NCI-H510A treated with DMSO at 0.1 percent for 48 hours (cell line): Measurements from ENCODE around the gene CDH22.

Experiments used
- DNase-seq: peaks from one replicate; lab custom pipeline; 2025; lab: John Stamatoyannopoulos, UW

CDH22 gene

GRCh38 chr20:46267108-46268105, 40.9 kb downstream of the CDH22 start:
- DNase-seq: no peak

DNA sequence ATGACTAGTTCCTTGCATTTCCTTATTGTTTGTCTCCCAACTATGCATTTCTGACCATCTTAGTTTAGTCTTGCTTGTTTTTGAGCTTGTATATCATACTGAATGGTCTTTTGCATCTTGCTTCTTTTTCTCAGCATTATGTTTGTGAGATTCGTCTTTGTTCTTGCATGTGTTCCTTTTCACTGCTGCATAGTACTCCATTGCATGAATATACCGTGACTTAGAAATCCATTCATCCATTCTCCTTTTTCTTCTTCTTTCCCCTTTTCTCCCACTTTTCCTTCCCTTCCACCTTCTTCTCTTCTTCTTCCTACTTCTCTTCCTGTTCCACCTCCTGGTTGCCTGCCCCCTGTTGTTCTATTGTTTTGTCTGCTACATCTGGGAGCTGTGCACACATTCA, 42.8 kb downstream of the CDH22 start:
- DNase-seq: peak; percentile 4

- peak; percentile 37 for DNase-seq
Measured at GRCh38 chr20:46264391-46265266, 43.7 kb downstream of the CDH22 start.

DNA sequence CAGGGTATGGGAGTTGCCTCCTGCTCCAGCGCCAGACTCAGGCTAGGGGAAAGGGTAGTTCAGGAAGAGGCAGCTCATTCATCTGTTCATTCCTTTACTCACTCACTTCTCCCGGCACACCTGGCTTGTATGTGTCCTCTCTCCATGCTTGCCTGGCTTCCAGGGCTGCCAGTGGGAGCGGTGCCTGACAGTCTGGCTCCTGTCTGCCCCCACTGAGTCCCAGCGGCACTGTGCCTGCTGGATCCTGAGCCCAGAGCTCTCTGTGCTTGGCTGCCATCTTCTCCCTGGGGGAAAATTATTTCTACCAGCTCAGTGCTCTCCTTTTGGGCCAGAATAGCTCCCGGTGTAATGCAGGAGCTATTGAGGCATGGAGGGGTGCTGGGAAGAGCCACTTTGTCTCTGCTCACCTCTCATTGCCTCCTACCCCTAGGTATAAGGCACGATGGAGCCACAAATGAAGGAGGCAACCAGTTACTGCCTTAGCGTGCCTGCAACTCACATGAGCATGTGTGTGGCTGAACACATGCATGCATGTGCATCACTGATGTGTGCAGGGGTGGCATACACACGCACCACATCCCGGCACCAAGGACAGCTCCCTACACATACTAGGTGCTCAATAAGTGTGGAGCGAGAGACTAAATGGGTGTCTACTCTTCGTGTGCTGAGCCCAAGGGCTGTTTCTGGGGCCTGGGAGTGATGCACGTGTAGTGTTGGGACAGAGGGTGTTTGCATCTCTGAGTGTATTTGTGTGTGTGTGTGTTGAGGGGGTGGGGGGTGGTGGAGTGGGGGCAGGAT, 46.6 kb downstream of the CDH22 start:
- DNase-seq: no peak

DNA sequence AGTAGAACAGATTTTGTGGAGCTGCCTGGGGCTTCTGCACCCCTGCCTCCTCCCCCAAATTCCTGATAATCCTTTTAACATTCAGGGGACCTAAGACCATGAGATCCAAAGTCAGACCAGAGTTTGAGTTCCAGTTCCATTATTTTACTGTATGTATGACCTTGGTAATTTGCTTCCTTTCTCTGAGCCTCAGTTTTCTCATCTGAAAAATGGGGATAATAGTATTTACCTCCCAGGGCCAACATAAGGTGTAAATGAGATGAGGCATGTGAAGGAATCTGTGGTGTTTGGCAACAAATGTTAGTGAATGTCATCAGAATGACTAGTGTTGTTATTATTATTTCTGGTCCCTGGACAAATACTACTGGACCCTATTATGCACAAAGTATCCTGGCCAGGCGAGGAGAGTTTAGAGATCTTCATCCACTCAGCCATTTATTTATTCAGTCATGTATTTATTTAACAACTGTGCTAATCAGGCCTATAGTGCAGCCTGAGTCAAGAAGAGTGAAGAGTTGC, 47.3 kb downstream of the CDH22 start:
- no peak for DNase-seq

DNA sequence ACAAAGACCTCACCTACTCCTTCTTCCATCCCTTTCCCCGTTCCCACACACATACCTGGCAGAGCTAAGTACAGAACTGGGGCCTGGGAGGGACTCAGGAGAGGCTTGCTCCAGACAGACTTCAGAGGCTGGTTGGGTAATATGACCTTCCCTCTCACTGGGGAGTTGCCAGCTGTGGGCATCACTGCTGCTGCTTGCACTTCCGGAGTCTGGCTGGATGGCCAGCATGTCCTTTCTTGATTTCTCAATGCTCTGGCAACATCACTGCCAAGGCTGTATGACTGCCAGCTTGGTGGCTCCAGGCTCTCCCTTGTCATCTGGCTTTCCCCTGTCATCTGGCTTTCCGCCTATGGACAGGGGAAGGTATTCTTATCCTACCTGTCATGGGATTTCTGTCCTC, 47.8 kb downstream of the CDH22 start:
- DNase-seq: peak; percentile 11

DNA sequence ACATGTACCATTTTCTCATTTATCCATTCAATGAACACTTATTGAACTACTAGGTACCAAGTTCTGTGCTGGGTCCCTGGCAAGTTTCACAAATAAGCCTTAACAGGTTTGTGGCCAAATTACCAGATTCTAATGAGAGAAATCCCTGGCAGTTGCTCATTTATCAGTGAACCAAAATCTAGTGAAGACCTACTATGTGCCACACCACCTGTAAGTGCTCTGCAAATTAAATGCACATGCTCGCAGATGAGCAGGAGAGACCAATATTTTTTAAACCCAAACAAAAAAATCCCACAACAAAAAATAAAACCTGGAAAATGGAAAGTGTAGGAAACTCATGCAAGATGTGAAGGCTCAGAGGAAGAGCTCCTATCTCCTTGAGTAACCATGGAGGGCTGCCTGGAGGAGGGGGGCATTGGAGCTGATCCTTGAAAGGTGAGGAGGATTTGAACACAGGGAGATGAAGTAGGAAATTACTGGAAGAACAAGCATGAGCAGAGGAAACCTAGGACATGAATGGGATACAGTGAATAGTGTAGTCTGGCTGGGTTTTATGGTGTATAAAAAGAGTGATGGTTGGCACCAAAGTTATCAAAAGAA, 48.9 kb downstream of the CDH22 start:
- no peak for DNase-seq

- DNase-seq: no peak
Measured at GRCh38 chr20:46257887-46258286, 50.4 kb downstream of the CDH22 start.

DNA sequence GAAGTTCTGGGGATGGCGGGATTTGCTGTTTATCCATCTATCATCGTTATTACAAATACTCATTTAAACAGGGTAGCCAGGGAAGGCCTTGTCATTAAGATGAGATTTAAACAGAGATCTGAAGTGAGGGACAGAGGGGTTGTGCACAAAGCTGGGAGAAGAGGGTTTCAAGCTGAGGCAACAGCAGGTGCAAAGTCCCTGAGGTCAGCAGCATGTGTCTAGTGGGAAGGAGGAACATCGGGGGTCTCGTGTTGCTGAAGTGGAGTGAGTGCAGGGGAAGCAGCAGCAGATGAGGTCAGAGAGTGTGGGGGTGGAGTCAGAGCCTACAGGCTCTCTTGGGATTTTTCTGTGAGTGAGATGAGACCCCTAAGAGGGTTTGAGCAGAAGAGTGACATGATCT, 52.0 kb downstream of the CDH22 start:
- no peak for DNase-seq

DNA sequence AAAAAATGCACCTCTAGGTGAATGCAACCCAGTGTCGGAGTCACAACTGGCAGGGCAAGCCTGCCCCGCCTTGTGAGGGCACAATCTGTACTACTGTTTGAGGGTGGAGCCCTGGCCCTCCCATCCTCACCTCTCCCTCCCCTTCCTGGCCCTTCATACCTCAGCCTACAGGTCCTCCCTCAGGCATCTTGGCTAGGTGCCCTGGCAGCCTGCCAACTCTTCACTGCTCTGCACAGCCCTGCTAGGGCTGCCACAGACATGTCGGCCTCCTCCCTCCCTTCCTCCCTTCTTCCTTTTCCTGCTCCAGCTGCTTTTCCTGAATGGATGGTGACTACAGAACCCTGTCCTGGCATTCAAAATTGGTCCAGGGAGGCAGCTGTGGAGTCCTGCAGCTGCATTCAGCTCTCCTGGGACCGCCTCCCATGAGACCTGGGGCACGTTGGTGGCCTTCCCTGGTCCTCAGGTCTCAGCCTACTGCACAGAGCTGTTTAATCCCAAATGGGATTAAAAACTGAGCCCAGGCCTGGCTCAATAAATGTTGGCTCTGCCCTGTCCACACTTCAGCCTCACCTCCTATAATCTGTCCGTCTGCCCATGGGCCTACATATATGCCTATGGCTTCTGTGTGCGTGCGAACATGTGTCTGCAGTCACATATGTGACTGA, 52.7 kb downstream of the CDH22 start:
- peak; percentile 96 for DNase-seq

- peak; percentile 54 for DNase-seq
Measured at GRCh38 chr20:46253391-46253790, 54.9 kb downstream of the CDH22 start.

GRCh38 chr20:46252352-46253091, 55.8 kb downstream of the CDH22 start:
- DNase-seq: peak; percentile 58

DNA sequence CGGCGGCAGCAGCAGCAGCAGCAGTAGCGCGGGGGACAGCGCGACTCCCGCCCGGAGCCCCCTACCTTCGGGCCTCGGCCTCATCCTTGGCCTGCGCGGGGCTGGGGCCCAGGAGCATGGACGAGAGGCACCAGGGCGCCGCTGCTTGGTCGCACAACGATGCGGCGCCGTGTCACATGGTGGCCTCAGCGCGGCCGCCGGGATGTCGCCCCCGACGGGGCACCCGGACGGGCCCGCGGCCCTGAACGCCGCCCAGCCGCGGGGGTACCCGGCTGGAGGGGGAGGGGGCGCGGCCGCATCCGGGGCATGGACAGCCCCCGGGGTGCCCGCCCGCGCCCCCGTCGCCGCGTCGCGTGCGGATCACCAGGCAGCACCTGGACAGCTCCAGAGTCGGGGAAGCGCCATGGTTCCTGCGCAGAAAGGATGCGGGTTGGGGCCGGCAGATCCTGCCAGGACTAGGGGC, 57.1 kb downstream of the CDH22 start:
- DNase-seq: no peak

- no peak for DNase-seq
Measured at GRCh38 chr20:46250772-46251171, 57.5 kb downstream of the CDH22 start.

- no peak for DNase-seq
Measured at GRCh38 chr20:46249671-46250070, 58.6 kb downstream of the CDH22 start.

DNA sequence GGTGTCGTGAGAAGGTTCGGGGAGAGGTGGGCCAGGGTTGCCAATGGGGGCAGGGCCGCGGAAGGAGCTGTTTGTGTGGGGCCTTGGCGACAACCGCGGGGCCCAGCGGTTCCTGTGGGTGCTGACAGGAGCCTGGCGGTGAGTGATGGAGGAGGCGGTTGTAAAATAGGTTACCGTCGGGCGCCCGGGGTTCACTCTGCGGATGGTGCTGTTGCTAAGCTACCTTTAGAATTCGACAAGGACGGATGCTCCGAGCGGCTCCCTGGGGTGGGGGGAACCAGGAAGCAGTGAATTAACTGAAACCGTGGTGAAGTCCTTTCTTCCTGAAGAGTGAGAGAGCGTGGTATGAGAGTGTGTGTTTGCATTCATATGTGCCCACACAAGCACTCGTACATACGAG, 61.7 kb downstream of the CDH22 start:
- DNase-seq: peak; percentile 50

DNA sequence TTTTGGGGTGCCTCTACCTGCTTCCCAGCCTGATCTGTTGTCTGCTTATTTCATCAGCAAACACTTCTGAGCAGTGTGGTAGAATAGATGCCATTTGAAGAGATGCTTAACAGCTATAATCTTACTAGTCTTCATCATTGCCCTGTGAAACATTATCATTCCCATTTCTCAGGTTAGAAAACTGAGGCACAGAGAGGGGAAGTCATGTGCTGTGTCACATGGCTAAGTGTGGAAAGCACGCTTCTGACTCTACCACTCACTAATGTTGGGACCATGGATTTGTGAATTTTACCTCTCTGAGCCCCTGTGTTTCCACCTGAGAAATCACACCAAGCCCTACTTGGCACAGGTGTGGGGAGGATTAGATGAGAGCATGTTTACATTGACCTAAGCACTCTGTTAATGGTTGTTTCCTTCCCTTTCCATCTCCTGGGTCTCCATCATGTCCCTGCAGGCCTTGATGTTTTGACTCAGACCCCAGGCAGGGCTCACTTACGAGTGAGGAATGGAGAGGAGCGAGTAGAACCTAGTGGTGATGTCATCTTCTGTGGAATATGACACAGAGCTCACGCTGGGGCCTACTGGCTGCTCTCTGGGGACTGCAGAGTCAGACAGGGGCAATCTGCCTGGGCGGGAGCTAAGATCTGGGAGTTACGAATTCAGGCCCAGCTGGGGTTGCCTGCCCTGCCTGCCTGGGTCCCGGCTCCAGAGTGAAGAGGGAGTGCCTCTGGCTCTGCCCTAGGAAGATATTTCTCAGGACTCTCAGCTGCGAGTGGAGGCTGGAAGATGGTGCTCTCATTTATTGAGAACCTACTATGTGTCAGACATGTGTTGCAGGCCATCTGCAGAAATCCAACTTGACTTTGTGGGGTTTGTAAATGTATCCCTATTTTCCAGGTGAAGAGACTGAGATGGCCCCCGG, 64.3 kb downstream of the CDH22 start:
- peak; percentile 37 for DNase-seq

- DNase-seq: no peak
Measured at GRCh38 chr20:46242390-46242789, 65.9 kb downstream of the CDH22 start.

DNA sequence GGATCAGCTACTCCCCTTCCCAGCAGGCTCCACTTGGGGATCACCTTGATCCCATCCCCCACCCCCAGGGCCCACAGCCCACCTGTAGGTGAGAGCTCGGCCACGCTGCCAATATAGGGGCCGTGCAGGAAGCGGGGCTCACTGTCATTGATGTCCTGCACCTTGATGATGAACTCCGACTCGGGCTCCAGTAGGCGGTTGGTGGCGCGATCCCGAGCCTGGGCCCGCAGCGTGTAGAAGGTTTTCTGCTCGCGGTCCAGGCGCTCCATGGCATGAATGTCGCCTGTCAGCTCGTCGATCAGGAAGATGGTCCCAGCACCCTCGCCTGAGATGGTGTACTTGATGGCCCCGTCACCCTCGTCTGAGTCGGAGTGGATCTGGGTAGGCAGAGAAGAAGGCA, 67.4 kb downstream of the CDH22 start:
- DNase-seq: no peak
